ENCODE measurements around the gene BACH2. TPM values are rescaled to one million over a fixed set of nuclear protein-coding genes. Genes with fewer than 3 reads are reported as not detected.

The BACH2 gene
- total RNA-seq, 1 donor from 2014 or later = 7.7 TPM

DNA sequence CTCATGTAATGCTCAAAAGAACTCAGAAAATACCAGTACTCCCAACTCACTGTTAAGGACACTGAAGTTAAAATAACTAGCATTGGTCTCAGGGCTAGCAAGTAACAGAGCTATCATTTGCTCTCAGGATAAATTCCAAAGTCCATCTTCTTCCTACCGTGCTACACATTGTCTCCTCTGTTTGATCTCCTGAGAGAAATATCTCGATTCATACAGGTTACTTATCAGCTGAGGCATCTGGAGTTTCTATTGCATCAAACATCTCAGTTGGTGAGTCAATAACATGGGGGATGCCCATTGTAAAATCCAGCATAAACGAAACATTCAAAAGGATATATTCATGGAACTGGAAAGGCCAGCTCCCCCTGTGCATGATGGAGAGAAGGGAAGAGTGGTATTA lies 147.4 kb downstream of the BACH2 start:
- no peaks in the 10 kb centered on the region for H3K36me3 ChIP-seq
- no peak overlapping the region for H3K27ac ChIP-seq
- DNase-seq (ENCODE audit: low spot score in 2 of 2) = no peak
- H3K27me3 ChIP-seq = no peaks in the 10 kb centered on the region
- intact Hi-C loops (cut with DNase I) = no loop called here
- no peak overlapping the region for H3K4me3 ChIP-seq
- no peaks in the 10 kb centered on the region for H3K4me1 ChIP-seq
- TF ChIP-seq, protein P1, sequence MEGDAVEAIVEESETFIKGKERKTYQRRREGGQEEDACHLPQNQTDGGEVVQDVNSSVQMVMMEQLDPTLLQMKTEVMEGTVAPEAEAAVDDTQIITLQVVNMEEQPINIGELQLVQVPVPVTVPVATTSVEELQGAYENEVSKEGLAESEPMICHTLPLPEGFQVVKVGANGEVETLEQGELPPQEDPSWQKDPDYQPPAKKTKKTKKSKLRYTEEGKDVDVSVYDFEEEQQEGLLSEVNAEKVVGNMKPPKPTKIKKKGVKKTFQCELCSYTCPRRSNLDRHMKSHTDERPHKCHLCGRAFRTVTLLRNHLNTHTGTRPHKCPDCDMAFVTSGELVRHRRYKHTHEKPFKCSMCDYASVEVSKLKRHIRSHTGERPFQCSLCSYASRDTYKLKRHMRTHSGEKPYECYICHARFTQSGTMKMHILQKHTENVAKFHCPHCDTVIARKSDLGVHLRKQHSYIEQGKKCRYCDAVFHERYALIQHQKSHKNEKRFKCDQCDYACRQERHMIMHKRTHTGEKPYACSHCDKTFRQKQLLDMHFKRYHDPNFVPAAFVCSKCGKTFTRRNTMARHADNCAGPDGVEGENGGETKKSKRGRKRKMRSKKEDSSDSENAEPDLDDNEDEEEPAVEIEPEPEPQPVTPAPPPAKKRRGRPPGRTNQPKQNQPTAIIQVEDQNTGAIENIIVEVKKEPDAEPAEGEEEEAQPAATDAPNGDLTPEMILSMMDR (IDR thresholded peaks at IDR 0.05) = no peak
- H3K9me3 ChIP-seq = no peaks in the 10 kb centered on the region

- H3K4me1 ChIP-seq = no peaks in the 10 kb centered on the region
- intact Hi-C loops (cut with DNase I) = no loop called here
Observed at GRCh38 chr6:90148867-90149266, 147.8 kb downstream of the BACH2 start.

DNA sequence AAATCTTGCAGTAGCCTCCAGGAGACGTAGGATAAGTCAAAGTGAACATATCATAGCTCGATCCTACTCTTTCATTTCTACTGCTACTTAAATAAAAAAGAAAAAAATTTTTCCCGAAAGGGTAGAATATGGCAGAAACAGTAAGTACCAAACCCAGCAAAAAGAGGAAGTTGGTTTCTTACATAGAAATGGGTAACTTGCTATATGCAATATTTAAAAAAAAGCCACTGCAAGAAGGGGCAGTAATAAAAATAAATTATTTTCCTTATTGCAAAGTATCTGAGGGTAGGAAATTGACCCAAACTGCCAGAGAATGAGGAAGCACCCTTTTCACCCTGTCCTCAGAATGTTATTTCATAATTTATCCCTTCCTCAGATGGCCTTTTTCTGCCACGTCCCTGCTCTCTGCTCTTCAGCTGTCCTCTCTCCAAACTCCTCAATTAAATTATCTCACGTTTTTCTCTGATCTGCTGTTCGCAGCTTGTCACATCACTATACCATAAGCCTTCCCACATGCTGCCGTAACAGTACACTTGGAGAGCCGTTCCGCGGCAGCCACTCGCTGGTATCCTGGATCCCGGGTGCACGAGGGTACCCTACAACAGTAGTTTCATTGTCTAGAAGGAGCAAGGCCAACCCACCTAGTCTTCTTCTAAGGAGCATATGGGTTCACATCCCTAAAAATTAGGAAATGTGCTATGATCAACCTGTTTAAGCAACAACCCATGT lies 149.6 kb downstream of the BACH2 start:
- intact Hi-C loops (cut with DNase I) = no loop called here
- H3K27me3 ChIP-seq = no peaks in the 10 kb centered on the region
- no peaks in the 10 kb centered on the region for H3K4me1 ChIP-seq
- H3K9me3 ChIP-seq = no peaks in the 10 kb centered on the region
- H3K36me3 ChIP-seq = no peaks in the 10 kb centered on the region
- no peak overlapping the region for H3K27ac ChIP-seq
- TF ChIP-seq, protein P1 (IDR thresholded peaks at IDR 0.05) = no peak
- no peak overlapping the region for H3K4me3 ChIP-seq
- DNase-seq (ENCODE audit: low spot score in 2 of 2) = no peak

More at GRCh38 chr6:90148867-90149266, 147.8 kb downstream of the BACH2 start:
- no peaks in the 10 kb centered on the region for H3K36me3 ChIP-seq
- no peak overlapping the region for H3K27ac ChIP-seq
- TF ChIP-seq, protein P1 (IDR thresholded peaks at IDR 0.05) = no peak
- DNase-seq (ENCODE audit: low spot score in 2 of 2) = no peak
- H3K4me3 ChIP-seq = no peak overlapping the region
- no peaks in the 10 kb centered on the region for H3K27me3 ChIP-seq
- H3K9me3 ChIP-seq = no peaks in the 10 kb centered on the region

DNA sequence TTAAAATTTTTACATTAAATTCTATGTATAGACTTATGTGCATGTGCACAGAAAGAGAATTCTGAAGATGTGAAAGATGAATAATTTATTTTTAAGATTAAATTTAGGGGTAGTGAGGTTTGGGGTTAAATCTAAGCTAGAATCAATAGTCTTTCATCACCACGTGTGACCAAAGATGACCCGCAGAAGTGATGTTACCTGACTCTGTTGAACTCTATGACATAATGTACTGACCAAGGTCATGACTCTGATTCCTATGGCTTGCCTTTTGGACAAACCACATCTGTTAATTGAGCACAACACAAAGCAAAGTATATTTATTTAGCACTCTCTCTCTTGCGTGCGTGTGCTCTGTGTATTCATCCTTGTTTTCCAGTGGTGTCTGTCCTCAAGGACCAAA lies 150.6 kb downstream of the BACH2 start:
- Histone ChIP-seq H3K36me3 (no peaks in the 10 kb centered on the region), H3K4me1 (no peaks in the 10 kb centered on the region), H3K27ac (no peak overlapping the region), H3K27me3 (no peaks in the 10 kb centered on the region), H3K9me3 (no peaks in the 10 kb centered on the region), H3K4me3 (no peak overlapping the region)
- no peak for DNase-seq (ENCODE audit: low spot score in 2 of 2)
- TF ChIP-seq, protein P1 (IDR thresholded peaks at IDR 0.05) = no peak
- intact Hi-C loops (cut with DNase I) = no loop called here

DNA sequence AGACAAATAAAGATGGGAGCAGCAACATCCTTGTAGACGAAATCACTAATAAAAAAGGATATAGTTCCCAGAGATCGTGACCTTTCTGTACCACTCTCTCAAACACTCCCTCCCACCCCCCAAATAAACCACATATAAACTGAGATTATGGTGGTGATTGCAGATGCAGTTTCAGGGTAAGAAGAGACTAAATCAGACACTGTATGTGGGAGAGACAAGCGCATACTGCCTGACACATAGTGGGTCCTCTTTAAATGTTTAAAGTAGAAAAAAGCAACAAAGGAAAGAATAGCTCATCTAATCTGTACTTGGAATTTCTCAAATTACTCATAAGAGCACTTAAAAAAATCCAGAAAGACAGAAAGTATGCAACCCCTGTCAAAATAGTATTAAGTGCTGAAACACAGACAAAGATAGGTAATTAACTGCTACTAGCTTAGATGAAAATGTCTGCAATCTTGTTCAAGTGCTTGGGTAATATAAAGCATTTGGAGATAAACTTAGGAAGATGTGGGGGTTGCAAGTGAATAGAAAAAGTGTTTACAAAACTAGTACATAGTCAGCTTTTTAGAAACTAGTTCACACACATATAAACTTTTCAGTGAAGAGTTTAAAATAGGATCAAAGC lies 151.6 kb downstream of the BACH2 start:
- no peak overlapping the region for H3K27ac ChIP-seq
- no peak overlapping the region for H3K4me3 ChIP-seq
- intact Hi-C loops (cut with DNase I) = no loop called here
- no peaks in the 10 kb centered on the region for H3K4me1 ChIP-seq
- no peaks in the 10 kb centered on the region for H3K9me3 ChIP-seq
- H3K27me3 ChIP-seq = no peaks in the 10 kb centered on the region
- DNase-seq (ENCODE audit: low spot score in 2 of 2) = no peak
- TF ChIP-seq, protein P1 (IDR thresholded peaks at IDR 0.05) = no peak
- no peaks in the 10 kb centered on the region for H3K36me3 ChIP-seq

All from ascending aorta (tissue), 2 donors.